Activated T-cell treated with anti-CD3 and anti-CD28 coated beads for 24 hours (primary cell): Measurements from ENCODE around the gene EOLA1.
"Not testable (repeated sequence)": the region's sequence is repeated elsewhere in the genome, so short reads cannot be mapped to it uniquely, and the experiment has no call there.

Experiments
- DNase-seq: peaks from one replicate; pipeline ENCODE4 v3.0.0-alpha.2; 2020; ENCODE audit warnings: low read depth

The EOLA1 gene

DNA sequence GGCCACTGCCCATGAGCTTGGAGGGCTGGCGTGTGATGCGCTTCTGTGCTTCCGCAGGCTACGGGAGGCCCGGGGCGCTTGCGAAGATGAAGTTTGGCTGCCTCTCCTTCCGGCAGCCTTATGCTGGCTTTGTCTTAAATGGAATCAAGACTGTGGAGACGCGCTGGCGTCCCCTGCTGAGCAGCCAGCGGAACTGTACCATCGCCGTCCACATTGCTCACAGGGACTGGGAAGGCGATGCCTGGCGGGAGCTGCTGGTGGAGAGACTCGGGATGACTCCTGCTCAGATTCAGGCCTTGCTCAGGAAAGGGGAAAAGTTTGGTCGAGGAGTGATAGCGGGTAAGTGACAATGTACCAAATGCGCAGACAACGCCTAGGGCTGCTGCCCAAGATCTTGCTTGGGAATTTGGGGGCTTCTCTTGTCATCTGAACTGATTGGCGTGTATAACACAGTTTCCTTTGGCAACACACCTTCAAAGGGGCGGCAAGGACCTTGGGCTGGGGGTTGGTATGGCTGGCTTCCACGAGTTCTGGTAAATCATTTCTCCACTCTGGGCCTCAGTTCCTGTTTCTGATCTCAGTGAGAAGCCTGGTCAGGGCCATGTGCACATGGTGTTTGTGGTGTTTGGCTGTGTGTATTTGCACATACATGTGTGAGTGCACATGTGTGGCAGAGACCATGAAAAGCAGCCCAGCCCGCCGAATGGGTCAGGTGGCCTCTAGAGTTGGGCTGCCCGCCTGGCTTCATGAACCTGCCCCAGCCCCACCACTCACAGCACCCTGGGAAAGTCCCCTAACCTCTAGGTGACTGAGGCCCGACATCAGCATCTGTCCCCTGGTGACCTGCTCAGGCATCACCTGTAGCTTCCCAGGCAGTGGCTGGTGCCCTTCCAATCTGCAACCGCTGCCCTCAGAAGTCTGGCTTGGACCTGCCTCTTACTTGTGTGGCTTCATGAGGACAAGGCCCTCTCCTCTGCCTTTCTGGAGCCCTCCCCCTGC lies 5.0 kb downstream of the EOLA1 start:
- DNase-seq, result not testable (repeated sequence)

DNA sequence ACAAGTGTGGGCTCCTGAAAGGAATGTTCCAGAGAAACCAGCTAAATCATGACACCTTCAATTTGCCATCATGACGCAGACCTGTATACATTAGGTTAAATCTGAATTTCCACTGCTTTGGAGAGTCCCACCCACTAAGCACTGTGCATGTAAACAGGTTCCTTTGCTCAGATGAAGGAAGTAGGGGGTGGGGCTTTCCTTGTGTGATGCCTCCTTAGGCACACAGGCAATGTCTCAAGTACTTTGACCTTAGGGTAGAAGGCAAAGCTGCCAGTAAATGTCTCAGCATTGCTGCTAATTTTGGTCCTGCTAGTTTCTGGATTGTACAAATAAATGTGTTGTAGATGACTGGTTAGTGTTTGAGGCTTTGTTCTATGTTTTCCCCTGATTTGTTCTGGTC lies 6.2 kb downstream of the EOLA1 start:
- not testable (repeated sequence) for DNase-seq

DNA sequence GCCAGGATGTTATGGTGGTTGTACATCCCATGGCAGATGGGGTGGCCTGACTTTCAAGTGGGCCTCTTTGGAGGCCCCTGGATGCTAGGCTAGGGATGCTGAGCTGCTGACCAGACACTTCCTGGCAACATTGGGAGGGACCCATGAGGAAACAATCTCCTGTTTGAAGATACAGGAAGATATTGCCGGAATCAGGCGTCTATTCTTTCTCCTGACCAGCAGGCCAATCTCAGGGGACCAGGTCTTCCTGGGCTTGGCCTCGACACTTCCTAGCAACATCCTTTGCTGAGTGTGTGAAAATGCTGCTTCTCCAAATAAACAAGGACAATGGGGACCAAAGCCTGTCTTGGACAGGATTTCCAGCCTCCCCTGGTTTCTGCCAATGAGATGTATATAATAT lies 7.0 kb downstream of the EOLA1 start:
- not testable (repeated sequence) for DNase-seq

DNA sequence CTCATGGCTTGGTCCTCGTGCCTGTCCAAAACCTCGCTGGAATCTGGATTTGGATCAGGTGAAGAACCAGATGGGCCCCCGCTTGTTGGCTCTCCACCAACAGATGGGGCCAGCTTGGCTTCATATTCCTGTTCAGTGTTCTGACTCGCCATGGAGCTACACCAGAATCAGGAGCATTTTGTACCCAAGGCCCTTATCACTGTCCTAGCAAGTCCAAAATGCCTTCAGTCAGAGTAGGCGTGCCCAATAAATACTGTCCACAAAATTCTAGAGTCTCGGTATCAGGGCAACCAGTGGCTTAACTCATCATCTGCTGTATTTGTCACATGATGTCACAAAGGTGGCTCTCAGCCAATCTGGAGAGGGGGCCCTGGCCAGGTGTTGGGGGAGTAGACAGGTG lies 8.9 kb downstream of the EOLA1 start, which contains the start of gene HSFX3:
Gene HSFX3 (minus strand): TSS at position 224 of the 400 bp plus-strand sequence. CDS start 72 bp downstream, at position 152.
- not testable (repeated sequence) for DNase-seq

DNA sequence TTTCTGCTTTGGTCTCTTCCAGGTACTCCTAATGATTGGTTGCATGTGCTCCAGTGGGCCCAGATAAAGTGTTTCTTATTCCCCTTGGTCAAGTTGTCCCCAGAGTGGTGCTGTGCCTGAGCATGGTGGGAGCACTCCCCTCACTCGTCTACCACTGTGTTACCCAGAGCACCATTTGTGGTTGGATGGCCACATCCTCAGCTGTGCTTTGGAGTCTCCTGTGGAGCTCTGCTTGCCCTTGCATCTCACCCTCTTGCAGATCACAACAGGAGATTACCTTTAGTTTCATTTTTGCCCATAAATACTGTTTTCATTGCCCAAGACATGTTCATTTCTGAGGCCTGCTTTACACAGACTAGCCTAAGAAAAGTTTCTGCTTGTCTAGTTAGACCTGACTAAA lies 9.6 kb downstream of the EOLA1 start:
- DNase-seq, result not testable (repeated sequence)

DNA sequence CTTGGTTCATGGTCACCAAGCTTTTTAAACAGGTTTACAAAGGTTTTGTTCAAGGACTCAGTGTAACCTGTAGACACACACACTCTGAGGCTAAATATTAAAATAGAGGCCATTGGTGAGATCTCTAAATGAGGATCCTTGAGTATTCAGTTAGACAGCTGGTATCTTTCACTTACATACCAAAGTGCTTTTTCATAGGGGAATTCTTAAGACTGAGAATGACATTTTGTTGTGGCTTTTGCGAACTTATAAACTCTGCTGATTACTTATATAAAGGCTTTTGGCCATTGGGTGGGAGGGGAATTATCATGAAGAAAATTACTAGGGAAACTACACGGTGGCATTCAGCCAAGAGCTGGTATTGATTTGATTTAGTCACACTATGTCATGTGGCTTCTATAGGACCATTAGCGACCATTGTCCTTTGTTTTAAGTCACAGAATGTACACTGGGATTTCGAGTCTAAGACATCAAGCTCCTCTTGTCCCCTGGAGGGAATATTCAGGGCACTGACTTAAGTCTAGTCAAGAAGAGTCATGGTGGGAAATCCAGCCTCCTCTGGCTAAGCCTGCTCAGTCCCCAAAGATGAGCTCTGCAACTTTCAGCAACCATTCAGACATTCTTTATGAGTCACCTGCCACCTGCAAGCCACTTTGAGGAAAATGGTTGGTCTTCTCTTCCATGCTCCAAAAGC lies 10.6 kb downstream of the EOLA1 start:
- not testable (repeated sequence) for DNase-seq

DNA sequence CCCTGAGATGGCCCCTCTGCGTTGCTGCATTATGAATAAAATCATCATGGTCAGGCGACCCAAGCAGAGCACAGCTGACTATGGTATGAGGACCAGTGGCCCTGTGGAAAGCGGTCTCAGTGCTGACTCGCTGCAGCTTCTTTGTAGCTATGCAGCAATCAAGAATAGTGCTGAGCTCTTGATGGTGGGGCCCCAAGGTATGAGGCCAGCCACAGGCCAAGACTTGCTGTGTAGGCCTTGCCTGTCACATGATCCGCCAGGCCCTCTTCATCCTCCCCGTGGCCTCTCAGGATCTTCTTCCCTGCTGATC lies 11.1 kb downstream of the EOLA1 start:
- DNase-seq, result not testable (repeated sequence)

DNA sequence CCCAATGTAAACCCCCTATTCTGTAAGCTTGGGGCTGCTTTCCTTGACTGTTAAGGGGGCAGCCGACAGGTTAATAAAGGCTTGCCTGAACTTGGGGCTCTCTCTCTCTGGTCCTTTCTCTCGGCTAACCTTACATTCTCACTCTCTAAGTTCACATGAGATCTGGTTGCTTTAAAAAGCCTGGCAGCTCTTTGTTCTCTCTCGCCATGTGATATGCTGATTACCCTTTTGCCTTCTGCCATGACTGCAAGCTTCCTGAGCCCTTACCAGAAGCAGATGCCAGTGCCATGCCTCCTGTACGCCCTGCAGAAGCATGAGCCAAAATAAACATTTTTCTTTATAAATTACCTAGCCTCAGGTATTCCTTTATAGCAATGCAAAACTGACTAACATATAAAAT lies 14.4 kb downstream of the EOLA1 start:
- not testable (repeated sequence) for DNase-seq

DNA sequence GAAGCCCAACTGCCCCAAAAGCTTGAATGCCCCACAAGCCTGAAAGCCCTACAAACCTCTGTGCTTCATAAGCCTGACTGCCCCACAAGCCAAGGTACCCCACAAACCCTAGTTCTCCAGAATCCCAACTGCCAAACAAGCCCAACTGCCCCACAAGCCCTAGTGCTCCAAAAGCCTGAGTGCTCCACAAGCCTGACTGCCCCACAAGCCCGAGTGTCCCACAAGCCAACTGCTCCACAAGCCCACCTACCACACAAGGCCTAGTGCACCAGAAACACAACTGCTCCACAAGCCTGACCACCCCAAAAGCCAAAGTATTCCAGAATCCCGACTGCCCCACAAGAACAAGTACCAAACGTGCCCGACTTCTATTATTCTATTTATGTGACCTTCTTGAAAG lies 22.5 kb downstream of the EOLA1 start:
- no peak for DNase-seq

DNA sequence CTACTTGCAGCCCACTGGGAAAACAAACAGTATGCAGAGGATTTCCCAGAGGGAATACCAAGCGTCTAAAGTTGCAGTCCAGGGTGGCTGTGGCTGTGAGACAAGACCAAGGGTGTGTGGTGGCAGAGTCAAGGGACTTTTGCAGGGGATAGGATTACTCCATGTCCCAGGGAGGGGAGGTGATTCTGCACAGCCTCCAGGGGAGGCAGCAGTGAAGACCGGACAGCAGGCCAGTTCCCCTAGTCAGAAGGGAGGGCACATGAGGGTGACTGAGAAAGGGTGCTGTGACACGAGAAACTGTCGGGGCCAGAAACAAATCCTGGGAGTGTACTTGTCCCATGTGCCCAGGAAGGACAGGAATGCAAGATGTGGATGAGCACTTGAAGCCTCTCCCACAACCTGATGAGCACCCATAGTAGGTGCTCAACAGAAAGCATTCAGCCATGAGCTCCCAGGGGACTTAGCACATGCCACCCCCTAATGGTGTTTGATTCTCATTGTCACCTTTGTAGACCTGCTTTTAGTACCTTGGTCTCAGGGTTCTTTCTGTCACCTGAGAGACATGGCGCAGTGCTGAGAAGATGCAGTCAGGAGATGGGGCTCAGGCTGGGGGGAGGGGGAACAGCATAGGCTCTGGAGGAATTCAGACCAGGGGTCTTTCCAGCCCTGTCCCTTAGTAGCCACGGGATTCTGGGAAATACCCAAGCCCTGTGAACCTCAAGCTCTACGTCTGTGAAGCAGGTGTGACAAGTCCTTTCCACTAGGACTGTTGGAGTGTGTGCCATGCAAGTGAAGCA lies 27.0 kb downstream of the EOLA1 start:
- DNase-seq, result no peak

DNA sequence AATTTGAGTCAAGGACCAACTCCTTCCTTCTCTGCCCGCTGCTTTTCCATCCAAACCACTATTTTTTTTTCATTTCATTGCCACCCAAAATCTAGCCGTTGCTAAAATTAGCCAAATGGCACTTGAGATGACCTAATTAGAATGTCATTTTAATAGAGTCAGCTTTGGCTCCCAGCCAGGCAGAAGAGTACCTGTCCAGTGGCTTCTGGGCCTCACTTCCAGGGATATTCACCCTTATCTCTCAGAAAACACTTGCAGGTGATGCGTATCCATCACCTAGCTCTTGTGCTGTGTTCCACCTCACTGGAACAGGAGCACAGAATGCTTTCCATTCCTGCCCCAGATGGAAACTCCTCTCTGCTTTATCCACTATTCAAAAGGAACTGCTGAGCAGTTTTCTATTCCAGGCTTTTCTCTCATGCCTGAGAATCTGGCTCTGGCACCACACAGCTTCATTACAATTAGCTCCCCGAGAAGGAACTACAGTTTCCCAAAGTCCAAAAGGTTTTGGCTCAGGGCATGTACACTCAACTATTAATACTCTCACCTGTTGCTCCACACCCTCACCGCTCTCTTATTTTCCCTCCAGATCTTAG lies 28.0 kb downstream of the EOLA1 start:
- no peak for DNase-seq

DNA sequence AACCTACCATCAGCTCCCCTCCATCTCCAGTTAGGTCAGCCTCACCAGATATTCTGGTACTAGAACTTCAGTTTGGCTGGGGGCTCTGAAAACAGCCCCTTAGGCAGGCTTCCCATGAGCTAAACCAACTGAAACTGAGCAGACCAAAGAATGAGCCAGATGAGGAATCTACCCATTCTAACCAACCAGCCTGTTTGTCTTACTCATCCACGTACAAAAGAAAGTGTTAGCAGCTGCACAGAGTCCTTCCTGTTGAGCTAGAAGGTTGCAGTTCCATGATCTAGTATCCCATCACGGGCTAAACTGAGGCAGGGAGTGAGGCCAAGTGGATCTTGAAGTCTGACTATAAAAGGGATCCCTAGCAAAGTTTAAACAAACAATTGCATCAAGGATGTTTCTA lies 29.0 kb downstream of the EOLA1 start:
- DNase-seq, result no peak

DNA sequence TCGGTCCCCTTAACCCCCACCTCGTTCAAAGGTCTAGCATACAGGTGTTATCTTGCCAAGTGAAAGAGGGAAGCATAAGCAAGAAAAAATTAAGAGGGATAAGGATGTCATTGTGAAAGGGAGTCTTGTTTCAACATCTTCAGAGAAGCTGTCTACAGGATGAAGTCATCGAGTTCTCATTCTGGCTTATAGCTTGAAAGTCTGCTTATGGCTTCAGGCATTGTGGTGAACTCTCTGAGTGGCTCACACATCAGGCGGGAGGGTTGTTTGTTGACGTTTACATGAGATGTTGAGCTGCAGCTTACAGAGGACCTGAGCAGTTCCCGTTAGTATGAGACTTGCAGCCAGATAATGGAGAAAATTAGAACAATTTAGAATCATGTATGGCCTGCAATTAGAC lies 29.9 kb downstream of the EOLA1 start:
- no peak for DNase-seq

DNA sequence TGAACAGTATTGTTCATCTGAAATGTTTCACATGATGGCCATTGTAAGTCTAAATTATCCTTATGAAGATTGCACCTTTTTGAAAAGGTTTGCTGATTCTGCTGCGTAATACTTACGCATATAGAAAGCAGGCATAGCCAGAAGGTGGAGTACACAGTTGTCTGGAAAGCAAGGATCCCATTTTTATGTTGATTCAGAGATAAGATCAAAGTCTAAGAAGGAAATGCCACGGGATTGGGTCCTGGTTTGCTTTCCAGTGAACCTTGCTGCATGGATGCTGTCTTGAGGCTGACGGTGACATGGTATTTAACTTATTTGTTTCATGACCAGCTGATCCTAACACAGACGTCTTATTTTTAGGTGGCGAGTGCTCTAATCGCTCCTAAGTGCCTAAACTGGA lies 31.0 kb downstream of the EOLA1 start:
- DNase-seq, result no peak

DNA sequence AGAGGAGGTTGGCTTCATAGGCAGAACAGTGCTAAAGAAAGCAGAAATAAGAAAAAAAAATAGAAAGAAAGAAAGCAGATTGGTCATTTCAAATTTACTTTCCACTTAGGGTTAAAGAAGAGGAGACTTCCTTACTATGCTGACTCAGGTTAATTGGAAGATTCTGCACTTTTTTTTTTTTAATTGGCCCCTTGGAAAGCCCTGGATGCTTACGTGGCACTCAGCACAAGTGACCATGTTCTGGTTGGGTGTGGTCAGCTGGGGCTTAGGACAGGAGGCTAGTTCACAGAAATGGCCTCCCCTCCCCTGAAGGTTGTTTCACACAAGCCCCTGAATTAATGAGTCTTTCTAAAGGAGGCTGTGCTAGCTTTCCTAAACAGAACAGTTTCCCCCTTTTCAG lies 31.9 kb downstream of the EOLA1 start:
- no peak for DNase-seq

DNA sequence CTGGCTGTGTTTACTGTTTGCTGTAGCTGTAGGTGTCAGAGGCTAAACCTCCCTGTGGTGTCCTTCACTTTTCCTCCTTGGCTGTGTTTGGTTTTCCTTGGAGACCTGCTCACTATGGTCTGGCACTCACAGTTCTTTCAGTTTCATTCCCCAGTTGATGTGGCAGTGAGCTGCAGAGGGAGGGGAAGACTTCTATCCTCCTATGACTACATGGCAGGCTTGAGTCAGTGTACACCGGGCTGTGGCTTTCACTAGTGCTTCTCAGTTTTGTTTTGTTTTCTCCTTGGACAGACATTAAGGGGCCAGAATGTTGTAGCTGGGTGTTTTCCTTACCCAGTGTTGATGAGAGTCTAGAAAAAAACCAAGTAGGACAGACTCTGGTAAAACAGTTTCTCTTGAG lies 32.6 kb downstream of the EOLA1 start:
- DNase-seq, result not testable (repeated sequence)

DNA sequence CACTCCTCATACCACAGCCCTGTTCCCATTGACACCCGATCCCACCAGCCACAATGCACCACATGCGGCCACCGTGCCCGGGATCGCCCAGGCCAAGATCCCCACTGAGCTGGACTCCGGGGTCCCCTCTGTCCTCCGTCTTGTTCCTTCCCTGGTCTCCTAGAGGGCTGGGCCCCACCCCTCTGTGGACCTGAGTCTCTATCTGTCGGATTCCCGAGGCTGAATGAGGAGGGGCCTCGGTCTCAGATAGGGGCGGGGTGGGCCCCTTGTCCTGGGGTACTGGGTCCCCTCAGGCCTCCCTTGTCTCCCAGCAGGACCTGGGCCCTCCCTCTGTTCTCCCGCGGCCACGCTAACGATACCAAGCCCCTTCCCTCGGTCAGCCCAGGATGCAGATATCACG lies 44.8 kb downstream of the EOLA1 start:
- DNase-seq, result not testable (repeated sequence)

DNA sequence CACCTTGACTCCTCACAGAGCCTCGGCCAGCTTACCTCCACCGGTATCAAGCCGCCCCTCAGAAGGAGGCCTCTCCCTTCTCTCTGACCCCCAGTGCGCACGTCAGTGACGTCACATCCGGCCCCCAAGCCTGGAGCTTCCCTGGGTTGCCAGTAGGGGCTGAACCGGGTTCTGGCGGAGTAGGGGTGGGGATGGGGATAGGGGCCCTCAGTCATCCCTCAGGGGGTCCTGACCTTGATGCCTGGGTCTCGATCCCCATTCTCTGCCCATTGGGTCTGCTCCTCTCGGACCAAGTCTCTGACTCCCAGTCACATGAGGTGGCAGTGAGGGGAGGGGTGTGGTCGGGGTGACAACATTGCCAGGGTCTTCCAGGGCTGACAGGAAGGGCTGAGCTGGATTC lies 46.5 kb downstream of the EOLA1 start, which contains the start of gene MAGEA9B:
Gene MAGEA9B (minus strand): TSS at position 101 of the 400 bp plus-strand sequence. CDS start 4,280 bp downstream, outside the sequence.
- not testable (repeated sequence) for DNase-seq

DNA sequence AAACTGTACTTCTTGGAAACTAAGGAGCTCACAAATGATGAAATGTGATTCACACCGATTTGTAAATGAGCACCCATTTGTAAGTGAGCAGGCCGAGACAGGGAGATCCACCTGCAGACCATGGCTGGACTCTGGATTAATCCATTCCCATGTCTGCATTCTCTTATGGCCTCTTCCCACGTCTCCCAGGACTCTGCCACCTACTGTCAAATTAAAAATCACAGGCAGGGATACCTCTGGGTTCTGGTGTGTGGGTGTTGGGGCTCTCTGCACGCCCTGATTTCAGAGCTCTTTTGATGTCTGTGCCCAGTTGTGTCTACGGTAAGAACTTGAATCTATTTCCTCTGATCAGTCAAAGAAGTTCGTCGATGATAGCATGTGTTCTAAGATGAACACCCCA lies 50.2 kb downstream of the EOLA1 start:
- DNase-seq, result not testable (repeated sequence)

DNA sequence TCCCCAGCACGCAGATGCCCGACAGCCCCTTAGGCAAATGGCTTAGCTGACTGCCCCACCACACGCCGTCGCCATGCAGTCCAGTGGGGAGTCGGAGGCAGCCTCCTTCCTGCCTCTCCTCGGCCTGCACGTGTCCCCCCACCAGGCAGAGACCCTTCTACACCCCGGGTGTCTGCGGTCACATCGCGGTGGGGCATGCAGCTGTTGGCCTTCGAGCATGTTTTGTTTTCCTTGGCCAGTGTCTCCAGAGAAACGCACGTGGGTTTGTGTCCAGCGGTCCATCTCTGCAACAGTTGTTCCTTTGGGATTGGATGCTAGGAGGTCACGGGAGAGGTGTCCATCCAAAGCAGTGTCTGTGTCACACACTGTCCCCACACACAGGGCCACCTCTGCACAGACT lies 54.4 kb downstream of the EOLA1 start, which contains the start of gene HSFX2:
Gene HSFX2 (minus strand): TSS at position 101 of the 400 bp plus-strand sequence. CDS start 614 bp downstream, outside the sequence.
- DNase-seq, result not testable (repeated sequence)

DNA sequence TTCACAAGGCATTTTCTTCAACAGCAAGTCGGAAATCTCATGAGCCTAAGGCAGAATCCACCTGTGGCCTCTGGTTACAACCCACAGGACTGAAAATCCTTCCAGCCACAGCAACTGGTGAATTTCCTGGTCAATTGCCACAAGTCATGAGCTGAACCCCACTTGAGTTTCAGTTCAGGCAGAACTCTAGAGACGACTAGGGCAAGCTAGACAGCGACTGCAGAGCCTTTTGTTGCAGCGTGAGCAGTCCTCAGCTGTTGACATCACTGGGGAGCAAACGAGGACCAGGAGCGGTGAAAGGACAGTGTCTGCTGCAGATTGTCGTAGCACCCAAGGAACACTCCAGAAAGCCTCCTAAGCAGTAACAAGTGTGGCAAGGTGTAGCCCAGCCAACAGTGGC lies 55.1 kb downstream of the EOLA1 start:
- DNase-seq, result not testable (repeated sequence)
